Measurements from ENCODE around the gene NIM1K. TPM values are rescaled to one million over a fixed set of nuclear protein-coding genes. Genes with fewer than 3 reads are reported as not detected.
"Not testable (repeated sequence)": the region's sequence is repeated elsewhere in the genome, so short reads cannot be mapped to it uniquely, and the experiment has no call there.

Gene NIM1K
- total RNA-seq, 1 experiment from 2014 or later = 0.61 TPM

- in situ Hi-C loops (cut with HindIII; ENCODE audit: low pct_unique_long_range_greater_than_20kb, low sequenced_read_pairs) = no loop called here
- DNase-seq (ENCODE audit: low read depth, low spot score) = no peak
Measured at GRCh38 chr5:43174586-43174985, 17.4 kb upstream of the NIM1K start.

DNA sequence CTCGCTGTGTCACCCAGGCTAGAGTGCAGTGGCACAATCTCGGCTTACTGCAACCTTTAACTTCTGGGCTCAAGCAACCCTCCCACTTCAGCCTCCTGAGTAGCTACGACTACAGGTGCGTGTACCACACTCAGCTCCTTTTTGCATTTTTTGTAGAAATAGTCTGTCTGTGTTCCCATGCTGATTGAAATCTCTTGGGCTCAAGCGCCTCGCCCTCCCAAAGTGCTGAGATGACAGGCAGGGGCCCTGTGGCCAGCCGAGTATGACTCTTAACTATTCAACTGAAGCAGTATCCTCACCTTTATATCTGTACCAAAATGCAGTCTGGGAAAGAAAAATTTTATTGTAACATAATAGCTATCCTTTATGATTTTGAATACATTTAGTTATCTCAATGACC is 12.2 kb upstream of the NIM1K start:
- no peak for DNase-seq (ENCODE audit: low read depth, low spot score)
- in situ Hi-C loops (cut with HindIII; ENCODE audit: low pct_unique_long_range_greater_than_20kb, low sequenced_read_pairs) = no loop called here

GRCh38 chr5:43182421-43182820 is 9.6 kb upstream of the NIM1K start:
- in situ Hi-C loops (cut with HindIII; ENCODE audit: low pct_unique_long_range_greater_than_20kb, low sequenced_read_pairs) = no loop called here
- no peak for DNase-seq (ENCODE audit: low read depth, low spot score)

DNA sequence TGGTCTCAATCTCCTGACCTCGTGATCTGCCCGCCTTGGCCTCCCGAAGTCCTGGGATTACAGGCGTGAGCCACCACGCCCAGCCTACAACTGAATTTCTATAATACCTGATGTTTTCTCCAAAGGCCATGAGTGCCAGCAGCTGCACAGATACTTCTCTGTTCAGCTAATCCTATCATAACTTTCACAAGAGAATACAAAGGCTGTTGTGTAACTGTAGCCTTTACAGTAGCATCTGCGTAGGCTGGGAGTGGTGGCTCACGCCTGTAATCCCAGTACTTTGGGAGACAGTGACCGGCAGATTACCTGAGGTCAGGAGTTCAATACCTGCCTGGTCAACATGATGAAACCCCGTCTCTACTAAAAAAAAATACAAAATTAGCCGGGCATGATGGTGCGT is 8.9 kb upstream of the NIM1K start:
- in situ Hi-C loops (cut with HindIII; ENCODE audit: low pct_unique_long_range_greater_than_20kb, low sequenced_read_pairs) = not testable (repeated sequence)
- DNase-seq (ENCODE audit: low read depth, low spot score) = peak; percentile 29

DNA sequence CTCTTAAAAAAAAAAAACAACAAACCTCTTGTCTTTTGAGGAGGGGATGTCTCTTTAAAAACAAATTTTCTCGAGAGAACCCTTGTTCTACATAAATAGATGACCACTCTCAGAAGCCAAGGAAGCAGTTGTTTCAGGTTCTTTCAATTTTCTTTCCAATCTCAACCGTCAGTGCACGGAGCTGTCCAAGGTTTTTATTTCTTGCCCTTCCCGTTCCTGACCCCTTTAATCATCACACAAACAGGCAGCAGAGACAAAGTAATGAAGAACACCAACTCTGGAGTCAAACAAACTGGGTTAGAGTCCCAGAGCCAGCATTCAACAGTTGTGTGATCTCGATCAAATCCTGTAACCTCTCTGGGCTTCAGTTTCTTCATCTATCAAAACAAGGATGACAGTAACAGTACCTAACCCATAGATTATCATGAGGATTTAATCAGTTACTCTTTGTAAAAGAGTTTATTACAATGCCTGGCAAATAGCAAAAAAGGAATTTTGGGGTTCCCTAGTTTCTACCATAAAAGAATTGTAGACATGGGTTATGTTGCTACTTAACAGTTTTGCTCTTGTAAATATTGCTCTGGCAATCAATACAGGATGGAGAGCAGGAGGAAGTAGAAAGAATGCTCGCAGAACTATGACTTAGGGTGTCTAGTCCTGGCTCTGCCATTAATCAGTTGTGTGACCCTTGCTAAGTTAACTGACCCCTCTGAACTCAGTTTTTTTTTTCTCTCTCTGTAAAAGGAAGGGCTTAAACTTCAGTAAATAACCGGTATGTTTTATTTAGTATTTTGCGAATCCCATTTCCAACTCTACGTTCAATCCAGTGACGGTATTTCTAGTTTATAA is 1.0 kb upstream of the NIM1K start:
- in situ Hi-C loops (cut with HindIII; ENCODE audit: low pct_unique_long_range_greater_than_20kb, low sequenced_read_pairs) = no loop called here
- DNase-seq (ENCODE audit: low read depth, low spot score) = no peak

DNA sequence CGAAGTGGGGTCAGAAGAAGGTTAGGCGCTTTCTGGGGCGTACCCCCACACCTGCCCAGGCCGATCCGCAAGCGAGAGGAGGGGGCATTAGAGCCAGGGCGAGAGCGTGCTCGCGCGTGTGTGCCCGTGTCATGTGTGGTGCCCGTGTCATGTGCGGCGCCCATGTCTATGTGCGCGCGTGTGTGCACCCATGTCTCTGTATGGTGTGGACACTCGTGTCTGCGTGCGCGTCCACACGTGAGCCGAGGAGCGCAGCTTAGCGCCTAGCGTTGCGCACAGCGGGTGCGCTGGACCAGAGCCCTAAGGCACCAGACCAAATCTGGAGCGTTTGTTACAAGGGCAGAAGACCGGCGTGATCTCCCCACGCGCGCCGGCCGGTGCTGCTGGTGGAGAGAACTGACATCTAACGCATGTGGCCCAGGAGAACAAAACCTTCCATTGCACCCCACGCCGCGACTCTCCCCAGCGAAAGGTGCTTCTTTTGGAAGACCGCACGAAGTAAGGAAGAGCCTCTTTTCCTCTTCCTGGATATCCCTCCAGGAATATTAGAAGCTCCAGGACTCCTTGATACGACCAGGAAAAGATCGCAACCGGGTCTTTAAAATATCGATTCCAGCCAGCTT is 644 bp downstream of the NIM1K start:
- DNase-seq (ENCODE audit: low read depth, low spot score) = no peak
- in situ Hi-C loops (cut with HindIII; ENCODE audit: low pct_unique_long_range_greater_than_20kb, low sequenced_read_pairs) = no loop called here

DNA sequence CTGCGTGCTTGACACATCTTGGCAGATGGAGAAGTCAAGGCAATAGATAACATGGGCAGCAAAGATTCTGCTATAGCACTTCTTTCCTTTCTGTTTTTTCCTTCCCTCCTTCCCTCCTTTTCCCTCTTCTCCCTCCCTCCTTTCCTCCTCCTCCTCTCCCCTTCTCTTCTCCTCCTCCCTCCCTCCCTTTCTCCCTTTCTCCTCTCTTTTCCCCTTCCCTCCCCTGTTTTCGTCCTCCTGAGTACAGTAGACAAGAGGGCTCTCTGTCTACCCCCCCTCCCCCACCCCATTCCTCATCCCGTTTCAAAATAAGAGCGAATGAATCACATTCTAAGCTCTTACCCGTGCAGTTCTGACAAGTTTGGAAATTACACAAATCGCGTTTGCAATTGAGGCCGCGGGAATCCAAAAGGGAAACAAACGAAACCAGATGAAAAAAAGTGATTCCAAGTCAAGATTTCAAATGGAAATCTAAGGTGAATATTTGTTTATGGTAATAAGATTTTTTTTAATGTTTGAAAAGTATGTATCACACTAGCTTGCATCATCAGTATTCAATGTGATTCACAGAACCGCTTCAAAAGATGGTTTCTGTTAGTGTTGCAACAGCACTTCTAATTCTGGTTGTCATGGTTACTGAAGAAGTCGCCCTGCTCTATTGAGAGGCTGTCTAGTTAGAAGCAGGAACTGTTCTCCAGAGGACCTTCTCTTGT is 1.3 kb downstream of the NIM1K start:
- in situ Hi-C loops (cut with HindIII; ENCODE audit: low pct_unique_long_range_greater_than_20kb, low sequenced_read_pairs) = no loop called here

DNA sequence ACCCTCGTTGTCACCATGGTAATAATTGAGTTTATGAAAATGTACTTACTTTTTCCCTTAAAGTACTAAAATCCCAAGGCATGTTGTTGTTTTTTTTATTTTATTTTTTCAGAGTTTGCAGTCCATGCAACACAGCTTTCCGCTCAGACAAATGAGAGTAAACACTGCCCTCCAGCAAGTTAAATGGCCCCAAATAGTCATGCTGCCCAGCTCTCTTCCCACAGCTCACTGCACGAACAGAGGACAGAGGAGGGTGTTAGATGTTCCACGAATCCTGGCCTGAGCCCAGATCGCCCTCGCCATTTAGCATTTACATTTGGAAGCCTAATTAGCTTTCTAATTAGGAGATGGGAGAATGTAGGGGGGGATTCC is 1.9 kb downstream of the NIM1K start:
- DNase-seq (ENCODE audit: low read depth, low spot score) = no peak
- in situ Hi-C loops (cut with HindIII; ENCODE audit: low pct_unique_long_range_greater_than_20kb, low sequenced_read_pairs) = no loop called here

More for the DNA sequence above, 1.3 kb downstream of the NIM1K start:
- DNase-seq (ENCODE audit: low read depth, low spot score) = peak; percentile 92

DNA sequence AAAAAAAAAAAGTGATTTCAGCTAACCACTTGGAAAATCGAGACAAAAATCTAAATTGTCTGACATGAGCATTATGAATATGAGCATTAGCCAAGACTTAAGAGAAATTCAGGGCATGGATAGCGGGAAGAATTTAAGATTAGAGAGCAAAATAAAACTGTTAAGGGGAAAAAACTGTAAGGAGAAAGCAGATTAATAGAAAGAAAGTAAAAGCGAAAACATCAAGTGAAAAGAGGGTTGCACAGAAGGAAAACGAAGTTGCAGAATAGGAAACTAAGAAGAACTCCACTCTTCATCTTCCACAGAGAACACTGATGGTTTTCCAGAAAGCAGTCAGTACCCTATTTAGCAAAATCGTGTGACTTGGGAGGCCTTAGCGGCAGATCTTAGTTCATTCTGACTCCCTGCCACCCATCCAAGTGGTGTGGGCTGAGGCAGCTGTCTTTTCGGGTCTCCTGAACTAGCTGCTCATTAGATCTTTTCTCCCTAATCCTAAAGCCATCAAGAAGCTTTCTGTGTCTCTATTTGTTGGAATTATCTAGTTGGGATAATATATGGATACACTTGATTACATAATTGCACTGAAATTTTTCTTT is 3.7 kb downstream of the NIM1K start:
- in situ Hi-C loops (cut with HindIII; ENCODE audit: low pct_unique_long_range_greater_than_20kb, low sequenced_read_pairs) = no loop called here
- DNase-seq (ENCODE audit: low read depth, low spot score) = no peak

- in situ Hi-C loops (cut with HindIII; ENCODE audit: low pct_unique_long_range_greater_than_20kb, low sequenced_read_pairs) = no loop called here
- no peak for DNase-seq (ENCODE audit: low read depth, low spot score)
Measured at GRCh38 chr5:43197535-43197934, 5.5 kb downstream of the NIM1K start.

DNA sequence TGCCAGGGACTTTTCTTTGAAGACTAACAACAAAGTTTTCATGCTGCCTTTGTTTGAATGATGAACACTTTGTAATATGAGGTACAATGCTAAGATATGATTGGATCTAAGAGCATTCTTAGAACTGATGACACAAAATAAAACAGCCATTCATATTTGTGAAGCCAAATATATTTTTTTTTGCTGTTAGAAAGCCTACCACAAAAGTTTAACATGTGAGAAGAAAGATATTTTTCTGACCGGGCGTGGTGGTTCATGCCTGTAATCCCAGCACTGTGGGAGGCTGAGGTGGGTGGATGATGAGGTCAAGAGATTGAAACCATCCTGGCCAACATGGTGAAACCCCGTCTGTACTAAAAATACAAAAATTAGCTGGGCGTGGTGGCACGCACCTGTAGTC is 9.4 kb downstream of the NIM1K start:
- in situ Hi-C loops (cut with HindIII; ENCODE audit: low pct_unique_long_range_greater_than_20kb, low sequenced_read_pairs); DNase-seq (ENCODE audit: low read depth, low spot score): not testable (repeated sequence)

DNA sequence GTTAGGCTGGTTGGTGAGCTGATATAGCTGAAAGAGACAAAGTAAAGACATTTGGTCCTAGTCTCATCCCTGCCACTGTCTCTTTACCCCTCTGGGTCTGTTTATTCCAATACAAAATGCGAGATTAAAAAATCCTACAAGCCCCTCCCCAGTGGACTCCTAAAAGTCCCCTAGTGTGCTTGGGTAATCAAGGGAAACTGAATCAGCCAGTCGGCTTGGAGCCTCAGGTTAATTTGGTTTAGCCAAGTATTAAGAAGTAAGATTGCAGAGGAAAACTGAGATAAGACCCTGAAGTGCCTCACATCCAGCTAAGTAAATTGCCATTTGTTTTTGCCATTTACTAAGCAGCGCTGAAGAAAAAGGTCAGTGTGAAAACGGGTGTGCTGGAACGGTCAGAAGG is 10.4 kb downstream of the NIM1K start:
- in situ Hi-C loops (cut with HindIII; ENCODE audit: low pct_unique_long_range_greater_than_20kb, low sequenced_read_pairs) = no loop called here
- no peak for DNase-seq (ENCODE audit: low read depth, low spot score)

DNA sequence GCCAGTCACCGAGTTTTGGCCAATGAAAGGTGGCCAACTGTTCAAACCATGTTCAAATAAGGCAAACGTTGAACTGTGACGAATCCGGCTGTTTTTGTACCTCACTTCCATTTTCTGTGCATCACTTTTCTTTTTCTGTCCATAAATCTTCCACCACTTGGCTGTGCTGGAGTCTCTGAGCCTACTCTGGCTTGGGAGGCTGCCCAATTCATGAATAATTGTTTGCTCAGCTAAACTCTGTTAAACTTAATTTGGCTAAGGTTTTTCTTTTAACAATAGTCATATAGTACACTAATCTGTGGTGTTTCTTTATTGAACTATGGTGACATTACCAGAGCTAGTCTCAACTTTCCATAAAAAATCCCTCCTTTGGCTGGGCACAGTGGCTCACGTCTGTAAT is 11.3 kb downstream of the NIM1K start:
- no peak for DNase-seq (ENCODE audit: low read depth, low spot score)
- in situ Hi-C loops (cut with HindIII; ENCODE audit: low pct_unique_long_range_greater_than_20kb, low sequenced_read_pairs) = no loop called here

DNA sequence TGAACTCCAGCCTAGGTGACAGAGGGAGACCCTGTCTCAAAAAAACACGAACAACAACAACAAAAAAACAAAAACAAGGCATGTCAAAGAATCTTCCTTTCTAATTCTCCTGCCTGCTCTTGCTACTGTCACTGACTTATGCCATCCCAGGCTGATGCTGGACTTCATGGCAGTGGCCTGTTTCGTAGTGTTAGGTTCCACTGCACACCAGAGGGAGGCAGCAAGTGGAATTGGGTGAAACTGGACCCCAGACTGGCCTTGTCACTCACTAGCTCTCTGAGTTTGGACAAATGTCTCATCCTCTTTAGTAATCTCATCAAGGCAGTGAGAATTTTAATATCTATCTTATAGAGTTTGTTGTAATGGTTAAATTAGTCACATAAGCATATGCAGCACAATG is 12.9 kb downstream of the NIM1K start:
- in situ Hi-C loops (cut with HindIII; ENCODE audit: low pct_unique_long_range_greater_than_20kb, low sequenced_read_pairs) = no loop called here
- DNase-seq (ENCODE audit: low read depth, low spot score) = no peak

DNA sequence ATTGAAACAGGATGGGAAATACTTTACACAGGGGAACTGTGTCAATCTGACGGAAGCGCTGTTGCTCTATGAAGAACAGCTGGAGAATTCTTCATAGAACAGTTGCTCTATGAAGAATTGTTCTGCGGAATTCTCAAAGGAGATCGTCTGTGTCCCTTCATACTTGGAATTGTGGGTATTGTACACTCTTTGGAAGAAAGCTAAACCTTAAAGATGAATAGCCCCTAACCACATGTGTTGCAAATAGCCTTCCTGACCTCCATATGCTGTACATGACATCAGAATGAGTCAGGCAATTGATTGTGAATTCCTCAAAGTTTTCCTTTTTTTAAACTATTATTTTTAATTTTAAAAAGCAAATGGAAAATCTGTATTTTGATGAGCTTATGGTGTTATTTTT is 15.6 kb downstream of the NIM1K start:
- in situ Hi-C loops (cut with HindIII; ENCODE audit: low pct_unique_long_range_greater_than_20kb, low sequenced_read_pairs) = no loop called here
- DNase-seq (ENCODE audit: low read depth, low spot score) = no peak

DNA sequence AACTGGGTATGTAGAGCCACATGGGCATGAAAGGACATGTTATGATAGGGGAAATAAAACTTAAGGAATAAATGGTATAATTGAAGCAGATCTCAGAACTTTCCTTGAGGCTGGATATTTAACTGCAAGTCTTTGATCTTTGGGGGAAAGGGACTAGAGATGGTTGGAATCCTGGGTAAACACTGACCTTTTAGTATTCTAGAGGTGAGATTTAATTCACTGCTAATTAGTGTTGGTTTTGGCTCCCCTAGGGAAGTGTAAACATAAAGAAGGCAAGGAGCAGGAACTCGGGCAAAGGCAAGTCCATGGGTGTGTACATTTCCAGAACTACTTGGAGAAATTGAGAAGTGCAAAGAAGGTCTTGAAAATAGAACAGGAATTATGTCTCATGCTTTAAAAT is 16.6 kb downstream of the NIM1K start:
- no peak for DNase-seq (ENCODE audit: low read depth, low spot score)
- in situ Hi-C loops (cut with HindIII; ENCODE audit: low pct_unique_long_range_greater_than_20kb, low sequenced_read_pairs) = no loop called here

DNA sequence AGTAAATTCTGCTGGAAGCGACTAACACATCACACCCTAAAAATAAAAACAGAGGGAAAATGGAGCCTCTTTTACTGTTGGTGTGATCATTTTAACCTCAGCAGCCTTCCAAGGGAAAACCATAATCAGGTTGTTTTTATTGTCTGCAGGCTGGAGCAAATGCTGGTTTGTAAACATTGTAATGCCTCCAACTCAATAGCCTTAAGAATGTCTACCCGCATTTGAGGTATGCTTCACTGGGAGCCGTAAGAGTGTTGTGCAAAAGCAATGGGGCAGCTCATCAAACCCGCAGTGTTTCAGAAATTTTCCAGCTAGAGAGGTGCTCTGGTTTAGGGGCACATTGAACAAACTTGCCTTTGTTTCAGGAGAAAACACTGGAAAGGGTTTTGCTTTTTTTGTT is 17.0 kb downstream of the NIM1K start:
- in situ Hi-C loops (cut with HindIII; ENCODE audit: low pct_unique_long_range_greater_than_20kb, low sequenced_read_pairs) = no loop called here
- DNase-seq (ENCODE audit: low read depth, low spot score) = no peak

- no peak for DNase-seq (ENCODE audit: low read depth, low spot score)
- in situ Hi-C loops (cut with HindIII; ENCODE audit: low pct_unique_long_range_greater_than_20kb, low sequenced_read_pairs) = no loop called here
Measured at GRCh38 chr5:43209833-43210232, 17.8 kb downstream of the NIM1K start.
